PC-3 (cell line): ENCODE data around the gene TMEM178B. TPM values are rescaled to one million over a fixed set of nuclear protein-coding genes. Genes with fewer than 3 reads are reported as not detected.

Experiments used
- ATAC-seq: fragments of 200-7000 bp; cut with Tn5 transposase; 2 replicates; pipeline ENCODE4 v1.9.1; 2020; ENCODE audit warnings: mild to moderate bottlenecking, moderate library complexity
- BruUV-seq: library from RNA; stranded (reverse); fragments of 400-500 nt; replicated peaks from 2 replicates; lab custom pipeline; 2021; lab: Mats Ljungman, UMichigan
- CTCF ChIA-PET: fragments of 300-600 bp; sonication (Branson Sonifier 250); formaldehyde crosslinking; loops from one replicate; lab custom pipeline; 2022; ENCODE audit warnings: antibody characterized with exemption; lab: Charles Lee
- POLR2A ChIA-PET: fragments of 300-600 bp; sonication (Branson Sonifier 250); formaldehyde crosslinking; loops from one replicate; lab custom pipeline; 2022; ENCODE audit warnings: antibody characterized with exemption; ENCODE audit not compliant: unreplicated experiment; lab: Charles Lee
- DNase-seq: peaks from one replicate; pipeline ENCODE4 v3.0.0-alpha.2; 2015
- H2AFZ ChIP-seq: fragments of 300-600 bp; sonication (generic); 2 replicates; pipeline ENCODE4 v1.6.0; 2016; ENCODE audit warnings: antibody characterized with exemption, low read length
- H3F3A ChIP-seq: fragments of 300-600 bp; sonication (generic); one replicate; pipeline ENCODE4 v1.6.0; 2017; ENCODE audit warnings: antibody characterized with exemption, low read length, control low read depth, mild to moderate bottlenecking; ENCODE audit not compliant: unreplicated experiment
- H3K27ac ChIP-seq: fragments of 300-600 bp; sonication (generic); 2 replicates; pipeline ENCODE4 v1.5.1; 2016; ENCODE audit warnings: mild to moderate bottlenecking, low read length
- H3K27me3 ChIP-seq: fragments of 300-600 bp; sonication (generic); 2 replicates; pipeline ENCODE4 v1.6.1; 2016; ENCODE audit warnings: low read length, mixed read lengths
- H3K36me3 ChIP-seq: fragments of 300-600 bp; sonication (generic); 2 replicates; pipeline ENCODE4 v1.6.1; 2016; ENCODE audit warnings: low read depth, mixed run types, low read length, mixed read lengths
- H3K4me1 ChIP-seq: fragments of 300-600 bp; sonication (generic); 2 replicates; pipeline ENCODE4 v1.5.1; 2016; ENCODE audit warnings: low read length; ENCODE audit not compliant: insufficient read depth
- H3K4me2 ChIP-seq: fragments of 300-600 bp; sonication (generic); 2 replicates; pipeline ENCODE4 v1.6.0; 2016; ENCODE audit warnings: low read length
- H3K4me3 ChIP-seq: fragments of 300-600 bp; sonication (generic); 2 replicates; pipeline ENCODE4 v1.5.1; 2016; ENCODE audit warnings: mild to moderate bottlenecking, low read length, mixed read lengths
- H3K79me2 ChIP-seq: fragments of 300-600 bp; sonication (generic); 2 replicates; pipeline ENCODE4 v1.6.1; 2017; ENCODE audit warnings: low read length, mixed read lengths
- H3K9ac ChIP-seq: fragments of 300-600 bp; sonication (generic); 2 replicates; pipeline ENCODE4 v1.6.0; 2016; ENCODE audit warnings: mild to moderate bottlenecking, low read length
- H3K9me2 ChIP-seq: fragments of 300-600 bp; sonication (generic); replicated peaks from 2 replicates; pipeline ENCODE4 v1.6.1; 2016; ENCODE audit warnings: mixed run types, low read length, mixed read lengths
- H3K9me3 ChIP-seq: fragments of 300-600 bp; sonication (generic); 2 replicates; pipeline ENCODE4 v1.6.1; 2016; ENCODE audit warnings: low read length, mixed read lengths
- H4K20me1 ChIP-seq: fragments of 300-600 bp; sonication (generic); 2 replicates; pipeline ENCODE4 v1.6.1; 2016; ENCODE audit warnings: low read length, mixed read lengths
- EZH2 ChIP-seq: fragments of 300-600 bp; sonication (generic); IDR thresholded peaks from one replicate; pipeline ENCODE4 v1.6.1; 2017; ENCODE audit warnings: antibody characterized with exemption, mild to moderate bottlenecking, low read length; ENCODE audit not compliant: unreplicated experiment
- EZH2phosphoT487 ChIP-seq: fragments of 300-600 bp; sonication (generic); IDR thresholded peaks from 2 replicates; pipeline ENCODE4 v1.6.1; 2018; ENCODE audit warnings: mild to moderate bottlenecking, antibody characterized with exemption, low read length, borderline replicate concordance
- intact Hi-C: fragments of 100-400 bp; cut with micrococcal nuclease; formaldehyde crosslinking; loops from 2 replicates; pipeline ENCODE4 v1.9.0; 2023
- total RNA-seq: library from RNA; depleted of rRNA; stranded (reverse); fragments of >200 nt; gene quantifications from 2 replicates; pipeline ENCODE4 v1.2.3, GENCODE V29; 2014
- TF ChIP-seq, protein P1 (sequence below): fragments of 300-600 bp; sonication (generic); conservative IDR thresholded peaks from 2 replicates; pipeline ENCODE4 v1.5.1; 2017; ENCODE audit warnings: antibody characterized with exemption, low read depth, mild to moderate bottlenecking, low read length

TMEM178B gene
- total RNA-seq, 1 experiment from 2014 or later = 0.29 TPM

- no TSS peak for BruUV-seq
- intact Hi-C loops = no loop called here
- no peaks in the 10 kb centered on the region for H3F3A ChIP-seq
- H3K9me2 ChIP-seq = no peaks in the 10 kb centered on the region
- H3K4me2 ChIP-seq = no peak overlapping the region
- no peak overlapping the region for H3K9ac ChIP-seq
- no peaks in the 10 kb centered on the region; the same call in 1 of the 2 replicates for H3K27me3 ChIP-seq
- ChIA-PET POLR2A (no interaction called here), CTCF (no interaction called here)
- TF ChIP-seq, protein P1, sequence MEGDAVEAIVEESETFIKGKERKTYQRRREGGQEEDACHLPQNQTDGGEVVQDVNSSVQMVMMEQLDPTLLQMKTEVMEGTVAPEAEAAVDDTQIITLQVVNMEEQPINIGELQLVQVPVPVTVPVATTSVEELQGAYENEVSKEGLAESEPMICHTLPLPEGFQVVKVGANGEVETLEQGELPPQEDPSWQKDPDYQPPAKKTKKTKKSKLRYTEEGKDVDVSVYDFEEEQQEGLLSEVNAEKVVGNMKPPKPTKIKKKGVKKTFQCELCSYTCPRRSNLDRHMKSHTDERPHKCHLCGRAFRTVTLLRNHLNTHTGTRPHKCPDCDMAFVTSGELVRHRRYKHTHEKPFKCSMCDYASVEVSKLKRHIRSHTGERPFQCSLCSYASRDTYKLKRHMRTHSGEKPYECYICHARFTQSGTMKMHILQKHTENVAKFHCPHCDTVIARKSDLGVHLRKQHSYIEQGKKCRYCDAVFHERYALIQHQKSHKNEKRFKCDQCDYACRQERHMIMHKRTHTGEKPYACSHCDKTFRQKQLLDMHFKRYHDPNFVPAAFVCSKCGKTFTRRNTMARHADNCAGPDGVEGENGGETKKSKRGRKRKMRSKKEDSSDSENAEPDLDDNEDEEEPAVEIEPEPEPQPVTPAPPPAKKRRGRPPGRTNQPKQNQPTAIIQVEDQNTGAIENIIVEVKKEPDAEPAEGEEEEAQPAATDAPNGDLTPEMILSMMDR = no peak
- TF ChIP-seq EZH2 (no peak), EZH2phosphoT487 (no peak)
- no peaks in the 10 kb centered on the region for H3K79me2 ChIP-seq
- no peak for ATAC-seq
- no peaks in the 10 kb centered on the region for H3K4me1 ChIP-seq
- no peaks in the 10 kb centered on the region for H3K9me3 ChIP-seq
- H4K20me1 ChIP-seq = no peaks in the 10 kb centered on the region
- DNase-seq = no peak
- no peak overlapping the region for H3K27ac ChIP-seq
- H2AFZ ChIP-seq = no peak overlapping the region
- no peaks in the 10 kb centered on the region for H3K36me3 ChIP-seq
- H3K4me3 ChIP-seq = no peak overlapping the region
These were observed 238.5 kb downstream of the TMEM178B start for GRCh38 chr7:141312395-141312794.

DNA sequence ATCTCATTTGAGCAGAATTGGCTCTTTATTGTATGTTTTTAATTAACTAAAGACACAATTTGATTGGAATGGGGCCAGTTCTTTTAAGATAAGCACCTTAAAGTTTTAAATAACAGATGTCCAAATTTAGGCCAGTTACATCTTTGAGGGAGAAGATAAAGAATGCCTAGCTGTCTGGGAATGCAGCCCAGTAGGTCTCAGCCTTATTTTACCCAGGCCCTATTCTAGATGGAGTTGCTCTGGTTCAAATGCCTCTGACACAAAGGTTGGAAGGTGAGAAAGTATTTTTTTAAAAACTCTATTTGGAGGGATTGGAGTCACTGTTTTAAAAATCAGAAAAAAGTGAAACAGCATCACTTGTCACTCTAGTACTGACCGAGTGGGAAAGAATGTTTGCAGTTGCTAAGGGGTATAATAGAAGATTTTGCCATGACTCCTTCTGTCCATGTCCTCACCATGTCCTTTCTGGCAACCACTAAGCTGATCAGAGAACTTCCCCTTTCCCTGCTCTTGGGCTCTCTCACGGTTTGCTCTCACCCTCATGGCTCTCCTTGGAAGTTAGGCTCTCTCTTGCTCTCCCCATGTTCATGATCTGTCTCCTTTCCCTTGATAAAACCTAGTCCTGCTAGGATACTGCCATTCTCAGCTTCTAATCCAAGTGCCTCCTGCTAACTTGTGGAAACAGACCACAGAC lies 239.1 kb downstream of the TMEM178B start:
- no TSS peak for BruUV-seq
- no peak for TF ChIP-seq EZH2
- no peak for TF ChIP-seq EZH2phosphoT487
- TF ChIP-seq, protein P1 = no peak
- no peaks in the 10 kb centered on the region for H3K79me2 ChIP-seq
- ATAC-seq (no peak), DNase-seq (no peak)
- H2AFZ ChIP-seq = no peak overlapping the region
- ChIA-PET POLR2A (no interaction called here), CTCF (no interaction called here)
- no peaks in the 10 kb centered on the region for H3K9me2 ChIP-seq
- no peak overlapping the region for H3K4me2 ChIP-seq
- no peaks in the 10 kb centered on the region for H3K36me3 ChIP-seq
- H3K9me3 ChIP-seq = no peaks in the 10 kb centered on the region
- no peak overlapping the region for H3K9ac ChIP-seq
- no peaks in the 10 kb centered on the region; the same call in 1 of the 2 replicates for H3K27me3 ChIP-seq
- H3K4me1 ChIP-seq = no peaks in the 10 kb centered on the region
- no peak overlapping the region for H3K4me3 ChIP-seq
- no peaks in the 10 kb centered on the region for H3F3A ChIP-seq
- no peak overlapping the region for H3K27ac ChIP-seq
- no peaks in the 10 kb centered on the region for H4K20me1 ChIP-seq
- intact Hi-C loops = no loop called here

- Histone ChIP-seq H4K20me1 (no peaks in the 10 kb centered on the region), H3K9me3 (no peaks in the 10 kb centered on the region), H3K79me2 (no peaks in the 10 kb centered on the region), H3K4me1 (no peaks in the 10 kb centered on the region), H3K36me3 (no peaks in the 10 kb centered on the region), H3K4me2 (no peak overlapping the region), H3K27me3 (no peaks in the 10 kb centered on the region), H3F3A (no peaks in the 10 kb centered on the region), H3K9ac (no peak overlapping the region), H3K9me2 (no peaks in the 10 kb centered on the region), H3K27ac (no peak overlapping the region), H2AFZ (no peak overlapping the region), H3K4me3 (no peak overlapping the region)
- no peak for DNase-seq
- no peak for TF ChIP-seq EZH2
- intact Hi-C loops = no loop called here
- ChIA-PET CTCF (no interaction called here), POLR2A (no interaction called here)
- BruUV-seq = no TSS peak
- no peak for ATAC-seq
These were observed 240.0 kb downstream of the TMEM178B start for GRCh38 chr7:141313896-141314295.
